COR-L47 (cell line): ENCODE data around the gene GPR3.
"Not testable (repeated sequence)": the region's sequence is repeated elsewhere in the genome, so short reads cannot be mapped to it uniquely, and the experiment has no call there.

Experiments used
- DNase-seq: peaks from one replicate; lab custom pipeline; 2025; lab: John Stamatoyannopoulos, UW

The GPR3 gene

GRCh38 chr1:27380224-27380623 is 12.2 kb upstream of the GPR3 start:
- DNase-seq: no peak

- DNase-seq: no peak
These were observed 11.4 kb upstream of the GPR3 start for GRCh38 chr1:27380766-27381733.

- no peak for DNase-seq
These were observed 10.3 kb upstream of the GPR3 start for GRCh38 chr1:27381969-27382762.

- no peak for DNase-seq
These were observed 9.3 kb upstream of the GPR3 start, which contains the start of gene CD164L2 for GRCh38 chr1:27383039-27383605. TSS of gene CD164L2 (minus strand) at chr1:27383333. CDS start at chr1:27383239, 94 bp downstream.

- DNase-seq: no peak
These were observed 8.8 kb upstream of the GPR3 start for GRCh38 chr1:27383661-27384060.

GRCh38 chr1:27384797-27385196 is 7.6 kb upstream of the GPR3 start:
- DNase-seq: not testable (repeated sequence)

- DNase-seq: peak; percentile 62
These were observed 4.0 kb upstream of the GPR3 start for GRCh38 chr1:27388337-27389005.

- DNase-seq: peak; percentile 86
These were observed 819 bp upstream of the GPR3 start for GRCh38 chr1:27391511-27392095.

GRCh38 chr1:27392778-27393635 is 585 bp downstream of the GPR3 start:
- no peak for DNase-seq

- DNase-seq: no peak
These were observed 1.3 kb downstream of the GPR3 start for GRCh38 chr1:27393641-27394281.

- DNase-seq: no peak
These were observed 1.8 kb downstream of the GPR3 start for GRCh38 chr1:27394282-27394658.

- DNase-seq: no peak
These were observed 2.5 kb downstream of the GPR3 start for GRCh38 chr1:27394925-27395324.

- peak; percentile 52 for DNase-seq
These were observed 3.2 kb downstream of the GPR3 start for GRCh38 chr1:27395441-27396195.

GRCh38 chr1:27397110-27397509 is 4.7 kb downstream of the GPR3 start:
- no peak for DNase-seq

GRCh38 chr1:27397749-27398148 is 5.3 kb downstream of the GPR3 start:
- DNase-seq: no peak

GRCh38 chr1:27398405-27399149 is 6.2 kb downstream of the GPR3 start:
- no peak for DNase-seq

GRCh38 chr1:27399251-27400025 is 7.0 kb downstream of the GPR3 start:
- DNase-seq: no peak
